IMR-90 (cell line): Measurements from ENCODE around the gene CD300C. TPM values are rescaled to one million over a fixed set of nuclear protein-coding genes. Genes with fewer than 3 reads are reported as not detected.

Experiments
- ATAC-seq: fragments of 200-7000 bp; cut with Tn5 transposase; 2 replicates; pipeline ENCODE4 v1.9.1; 2020; ENCODE audit warnings: low read depth, mild to moderate bottlenecking, moderate library complexity
- BruUV-seq: library from RNA; stranded (reverse); fragments of 400-500 nt; replicated peaks from 2 replicates; lab custom pipeline; 2021; lab: Mats Ljungman, UMichigan
- CTCF ChIA-PET: fragments of 300-600 bp; formaldehyde crosslinking; extraction: SDS; loops from one replicate; lab custom pipeline; 2021; ENCODE audit warnings: antibody characterized with exemption; lab: Yijun Ruan, JAX
- POLR2A ChIA-PET: fragments of 300-600 bp; sonication (Branson Sonifier 250); formaldehyde crosslinking; loops from one replicate; lab custom pipeline; 2022; ENCODE audit warnings: antibody characterized with exemption; ENCODE audit not compliant: unreplicated experiment; lab: Charles Lee
- DNase-seq: peaks from one replicate; pipeline ENCODE4 v3.0.0; 2013
- H2AFZ ChIP-seq: replicated peaks from 2 replicates; pipeline ENCODE3; 2013; ENCODE audit warnings: low read length, mild to moderate bottlenecking; ENCODE audit not compliant: poor library complexity
- H2AK5ac ChIP-seq: 2 replicates; pipeline ENCODE4 v1.6.1; 2013; ENCODE audit warnings: low read depth, low read length, inconsistent platforms
- H2AK9ac ChIP-seq: replicated peaks from 2 replicates; pipeline ENCODE3; 2013; ENCODE audit warnings: mild to moderate bottlenecking, low read depth, low read length, moderate library complexity; ENCODE audit not compliant: poor library complexity
- H2BK120ac ChIP-seq: 2 replicates; pipeline ENCODE4 v1.6.1; 2013; ENCODE audit warnings: low read depth, low read length, inconsistent platforms
- H2BK15ac ChIP-seq: 3 replicates; pipeline ENCODE4 v1.6.1; 2013; ENCODE audit warnings: low read depth, low read length, inconsistent platforms
- H2BK20ac ChIP-seq: 2 replicates; pipeline ENCODE4 v1.6.1; 2013; ENCODE audit warnings: low read depth, mild to moderate bottlenecking, inconsistent platforms, low read length, moderate library complexity
- H2BK5ac ChIP-seq: 2 replicates; pipeline ENCODE4 v1.6.1; 2013; ENCODE audit warnings: mild to moderate bottlenecking, low read depth, low read length, inconsistent platforms; ENCODE audit not compliant: poor library complexity, severe bottlenecking
- H3K14ac ChIP-seq: replicated peaks from 2 replicates; pipeline ENCODE4 v1.6.1; 2013; ENCODE audit warnings: low read depth, low read length, inconsistent platforms
- H3K18ac ChIP-seq: 2 replicates; pipeline ENCODE4 v1.6.1; 2013; ENCODE audit warnings: low read depth, low read length, control low read depth
- H3K23ac ChIP-seq: 2 replicates; pipeline ENCODE4 v1.6.1; 2013; ENCODE audit warnings: low read depth, low read length, inconsistent platforms
- H3K27ac ChIP-seq: 2 replicates; pipeline ENCODE4 v1.5.1; 2013; ENCODE audit warnings: mild to moderate bottlenecking, control low read depth, low read length; ENCODE audit not compliant: insufficient read depth
- H3K27me3 ChIP-seq: 2 replicates; pipeline ENCODE4 v1.6.1; 2013; ENCODE audit warnings: low read length; ENCODE audit not compliant: control insufficient read depth, insufficient read depth
- H3K36me3 ChIP-seq: 2 replicates; pipeline ENCODE4 v1.6.1; 2013; ENCODE audit warnings: low read length, mixed read lengths; ENCODE audit not compliant: control insufficient read depth, insufficient read depth
- H3K4ac ChIP-seq: 2 replicates; pipeline ENCODE4 v1.6.1; 2013; ENCODE audit warnings: low read depth, low read length, inconsistent platforms
- H3K4me1 ChIP-seq: 2 replicates; pipeline ENCODE4 v1.6.1; 2013; ENCODE audit warnings: low read length, mixed read lengths; ENCODE audit not compliant: control insufficient read depth, insufficient read depth
- H3K4me2 ChIP-seq: 2 replicates; pipeline ENCODE4 v1.6.1; 2013; ENCODE audit warnings: low read depth, mild to moderate bottlenecking, control low read depth, low read length, moderate library complexity
- H3K4me3 ChIP-seq: 2 replicates; pipeline ENCODE4 v1.5.1; 2013; ENCODE audit warnings: low read depth, mild to moderate bottlenecking, control low read depth, low read length, moderate library complexity; ENCODE audit not compliant: insufficient read depth
- H3K56ac ChIP-seq: 2 replicates; pipeline ENCODE4 v1.6.1; 2013; ENCODE audit warnings: low read length, inconsistent platforms; ENCODE audit not compliant: insufficient read depth; ENCODE audit errors: extremely low read depth
- H3K79me1 ChIP-seq, 2 experiments: 2 replicates each; pipeline ENCODE4 v1.6.1; 2013; ENCODE audit warnings: low read length in 2 of 2, inconsistent platforms in 1 of 2, low read depth in 1 of 2
- H3K9ac ChIP-seq: 2 replicates; pipeline ENCODE4 v1.6.1; 2013; ENCODE audit warnings: low read depth, low read length, control low read depth
- H3K9me1 ChIP-seq: 2 replicates; pipeline ENCODE4 v1.6.1; 2013; ENCODE audit warnings: low read length, inconsistent platforms; ENCODE audit not compliant: insufficient read depth
- H3K9me3 ChIP-seq: 2 replicates; pipeline ENCODE4 v1.6.1; 2013; ENCODE audit warnings: low read length; ENCODE audit not compliant: control insufficient read depth, insufficient read depth
- H4K20me1 ChIP-seq: 2 replicates; pipeline ENCODE4 v1.6.1; 2013; ENCODE audit warnings: low read length, inconsistent platforms; ENCODE audit not compliant: insufficient read depth
- H4K5ac ChIP-seq: 2 replicates; pipeline ENCODE4 v1.6.1; 2013; ENCODE audit warnings: mild to moderate bottlenecking, low read depth, low read length, control low read depth
- H4K8ac ChIP-seq, 2 experiments: 2 replicates each; pipeline ENCODE4 v1.6.1; 2013; ENCODE audit warnings: low read depth in 2 of 2, low read length in 2 of 2, control low read depth in 1 of 2, inconsistent platforms in 1 of 2
- H4K91ac ChIP-seq: 2 replicates; pipeline ENCODE4 v1.6.1; 2013; ENCODE audit warnings: low read depth, low read length, inconsistent platforms; ENCODE audit not compliant: insufficient read depth
- CEBPB ChIP-seq: IDR thresholded peaks from 2 replicates; pipeline ENCODE4 v1.6.1; 2012; ENCODE audit warnings: low read depth, low read length, improper control_type of control experiment
- CHD1 ChIP-seq: IDR thresholded peaks from 2 replicates; pipeline ENCODE4 v1.6.1; 2012; ENCODE audit warnings: low read depth, low read length, improper control_type of control experiment
- FOS ChIP-seq: fragments of 150-350 bp; IDR thresholded peaks from 2 replicates; pipeline ENCODE4 v1.6.1; 2016; ENCODE audit warnings: low read depth, low read length
- MAFK ChIP-seq: IDR thresholded peaks from 2 replicates; pipeline ENCODE4 v1.6.1; 2012; ENCODE audit warnings: low read depth, low read length, improper control_type of control experiment
- MXI1 ChIP-seq: IDR thresholded peaks from 2 replicates; pipeline ENCODE4 v1.6.1; 2012; ENCODE audit warnings: low read depth, mild to moderate bottlenecking, low read length, moderate library complexity, borderline replicate concordance
- NFE2L2 ChIP-seq: fragments of 150-350 bp; IDR thresholded peaks from 2 replicates; pipeline ENCODE4 v1.6.1; 2016; ENCODE audit warnings: low read depth, mild to moderate bottlenecking, low read length
- POLR2A ChIP-seq: IDR thresholded peaks from 2 replicates; pipeline ENCODE4 v1.6.1; 2012; ENCODE audit warnings: mild to moderate bottlenecking, low read depth, low read length
- RAD21 ChIP-seq: IDR thresholded peaks from 2 replicates; pipeline ENCODE4 v1.6.1; 2012; ENCODE audit warnings: low read length, improper control_type of control experiment
- RCOR1 ChIP-seq: IDR thresholded peaks from 2 replicates; pipeline ENCODE4 v1.6.1; 2012; ENCODE audit warnings: mild to moderate bottlenecking, low read length, improper control_type of control experiment; ENCODE audit not compliant: insufficient replicate concordance
- WGBS, 2 experiments: methylation state at CpG; one replicate each; pipeline versions ENCODE4 v1.1.5 to v1.1.7; 2013; ENCODE audit warnings: missing lambda C conversion rate in 2 of 2; ENCODE audit not compliant: insufficient read length in 1 of 2; ENCODE audit errors: extremely low coverage in 2 of 2; 5-methylcytosine and 5-hydroxymethylcytosine counted together
- dilution Hi-C: fragments of 300-500 bp; cut with HindIII; formaldehyde crosslinking; loops from one replicate; pipeline ENCODE4 v1.14.3; 2018; ENCODE audit warnings: low sequenced_read_pairs; ENCODE audit not compliant: unreplicated experiment
- in situ Hi-C: fragments of 300-500 bp; cut with MboI; formaldehyde crosslinking; loops from 3 replicates; pipeline ENCODE4 v1.14.3; 2019; ENCODE audit warnings: low sequenced_read_pairs, inconsistent platforms, mixed read lengths
- intact Hi-C: fragments of 100-400 bp; cut with micrococcal nuclease; formaldehyde crosslinking; loops from 2 replicates; pipeline ENCODE4 v1.10.0; 2022
- polyA plus RNA-seq, 3 experiments: library from polyadenylated mRNA; depleted of rRNA; stranded (reverse); fragments of >200 nt; gene quantifications; 2 replicates each; pipeline ENCODE4 v1.2.3, GENCODE V29; 2012; ENCODE audit warnings: low replicate concordance in 1 of 3
- total RNA-seq: library from RNA; depleted of rRNA; stranded (reverse); fragments of >200 nt; gene quantifications from 2 replicates; pipeline ENCODE4 v1.2.3, GENCODE V29; 2012
- TF ChIP-seq, protein P1 (sequence below): fragments of 150-350 bp; IDR thresholded peaks from 2 replicates; pipeline ENCODE4 v1.6.1; 2016; ENCODE audit warnings: low read depth, mild to moderate bottlenecking, low read length, moderate library complexity, borderline replicate concordance
- TF ChIP-seq, protein P2 (sequence below): fragments of 150-350 bp; IDR thresholded peaks from 2 replicates; pipeline ENCODE4 v1.6.1; 2017; ENCODE audit warnings: mild to moderate bottlenecking, antibody characterized with exemption, low read length, low read depth

CD300C gene
- total and polyA plus RNA-seq, 2 of the 4 experiments (the other 2 are of a cell fraction), result not detected

DNA sequence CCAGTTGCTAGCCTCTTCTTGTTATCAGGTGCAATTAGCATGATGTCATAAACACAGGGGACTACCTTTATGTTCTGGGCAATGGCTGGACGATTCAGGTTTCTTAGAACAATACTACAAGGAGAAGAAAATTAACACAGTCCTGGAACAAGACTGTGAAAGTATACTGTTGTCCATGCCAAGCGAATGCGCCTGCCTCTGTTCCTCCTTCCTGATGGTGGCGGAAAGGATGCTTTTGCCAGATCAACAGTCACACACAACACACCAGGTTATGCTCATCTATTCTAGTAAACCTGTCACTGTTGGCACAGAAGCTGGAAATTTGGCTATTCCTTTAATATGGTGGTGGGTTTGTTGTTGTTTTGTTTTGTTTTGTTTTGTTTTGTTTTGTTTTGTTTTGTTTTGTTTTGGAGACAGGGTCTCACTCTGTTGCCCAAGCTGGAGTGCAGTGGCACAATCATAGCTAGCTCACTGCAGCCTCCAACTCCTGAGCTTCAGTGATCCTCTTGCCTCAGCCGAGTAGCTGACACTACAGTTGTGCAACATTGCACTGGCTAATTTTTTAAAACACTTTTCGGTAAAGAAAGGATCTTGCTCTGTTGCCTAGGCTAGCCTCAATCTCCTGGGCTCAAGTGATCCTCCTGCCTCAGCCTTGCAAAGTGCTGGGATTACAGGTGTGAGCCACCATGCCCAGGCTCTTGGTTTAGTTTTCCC, 49.3 kb upstream of the CD300C start:
- intact Hi-C loops, result no loop called here

More for the DNA sequence above, 49.3 kb upstream of the CD300C start:
- Histone ChIP-seq H4K8ac (no peak overlapping the region), H3K18ac (no peak overlapping the region), H4K91ac (no peak overlapping the region), H3K56ac (no peak overlapping the region), H3K9ac (no peak overlapping the region), H4K5ac (no peak overlapping the region), H3K27ac (no peak overlapping the region), H3K4me1 (no peaks in the 10 kb centered on the region), H3K14ac (no peak overlapping the region), H3K4ac (no peak overlapping the region), H3K4me2 (no peak overlapping the region), H3K36me3 (no peaks in the 10 kb centered on the region), H2BK5ac (no peak overlapping the region), H2BK120ac (no peak overlapping the region), H2AFZ (no peak overlapping the region), H2AK5ac (no peak overlapping the region), H3K79me1 (no peaks in the 10 kb centered on the region), H3K9me1 (no peaks in the 10 kb centered on the region), H4K20me1 (no peaks in the 10 kb centered on the region), H2BK20ac (no peak overlapping the region), H3K9me3 (peaks cover 7% of the 10 kb centered on the region), H2AK9ac (no peak overlapping the region), H3K27me3 (no peaks in the 10 kb centered on the region), H2BK15ac (no peak overlapping the region), H3K23ac (no peak overlapping the region), H3K4me3 (no peak overlapping the region)
- ATAC-seq (no peak), DNase-seq (no peak)
- ChIA-PET CTCF (no interaction called here), POLR2A (no interaction called here)
- TF ChIP-seq POLR2A, result no peak
- no peak for TF ChIP-seq RCOR1
- no peak for TF ChIP-seq CEBPB
- no peak for TF ChIP-seq NFE2L2
- TF ChIP-seq CHD1, result no peak
- no peak for TF ChIP-seq MXI1
- TF ChIP-seq RAD21, result no peak
- TF ChIP-seq MAFK, result no peak
- TF ChIP-seq, protein P1, sequence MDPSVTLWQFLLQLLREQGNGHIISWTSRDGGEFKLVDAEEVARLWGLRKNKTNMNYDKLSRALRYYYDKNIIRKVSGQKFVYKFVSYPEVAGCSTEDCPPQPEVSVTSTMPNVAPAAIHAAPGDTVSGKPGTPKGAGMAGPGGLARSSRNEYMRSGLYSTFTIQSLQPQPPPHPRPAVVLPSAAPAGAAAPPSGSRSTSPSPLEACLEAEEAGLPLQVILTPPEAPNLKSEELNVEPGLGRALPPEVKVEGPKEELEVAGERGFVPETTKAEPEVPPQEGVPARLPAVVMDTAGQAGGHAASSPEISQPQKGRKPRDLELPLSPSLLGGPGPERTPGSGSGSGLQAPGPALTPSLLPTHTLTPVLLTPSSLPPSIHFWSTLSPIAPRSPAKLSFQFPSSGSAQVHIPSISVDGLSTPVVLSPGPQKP, result no peak
- TF ChIP-seq, protein P2, sequence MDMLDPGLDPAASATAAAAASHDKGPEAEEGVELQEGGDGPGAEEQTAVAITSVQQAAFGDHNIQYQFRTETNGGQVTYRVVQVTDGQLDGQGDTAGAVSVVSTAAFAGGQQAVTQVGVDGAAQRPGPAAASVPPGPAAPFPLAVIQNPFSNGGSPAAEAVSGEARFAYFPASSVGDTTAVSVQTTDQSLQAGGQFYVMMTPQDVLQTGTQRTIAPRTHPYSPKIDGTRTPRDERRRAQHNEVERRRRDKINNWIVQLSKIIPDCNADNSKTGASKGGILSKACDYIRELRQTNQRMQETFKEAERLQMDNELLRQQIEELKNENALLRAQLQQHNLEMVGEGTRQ, result no peak
- TF ChIP-seq FOS, result no peak
- in situ Hi-C loops, result no loop called here
- no TSS peak for BruUV-seq
- WGBS, 2 experiments, result 40% methylated on average over 1 of the region's 6 CpGs; no CpG with 5 or more reads in 1 of the 2 experiments
- dilution Hi-C loops, result no loop called here
